ENCODE measurements around the gene PHAF1. TPM values are rescaled to one million over a fixed set of nuclear protein-coding genes. Genes with fewer than 3 reads are reported as not detected.

Gene PHAF1
- total RNA-seq, 1 donor from 2014 or later = 24.6 TPM

- Histone ChIP-seq H3K27me3 (ENCODE audit: control insufficient read depth, insufficient read depth, low read length) (peaks cover 6% of the 10 kb centered on the region), H3K36me3 (ENCODE audit: control insufficient read depth, insufficient read depth, low read length) (no peaks in the 10 kb centered on the region), H3K4me3 (ENCODE audit: low read depth, low read length) (peak overlapping the region; percentile 63)
- TF ChIP-seq, protein P1, sequence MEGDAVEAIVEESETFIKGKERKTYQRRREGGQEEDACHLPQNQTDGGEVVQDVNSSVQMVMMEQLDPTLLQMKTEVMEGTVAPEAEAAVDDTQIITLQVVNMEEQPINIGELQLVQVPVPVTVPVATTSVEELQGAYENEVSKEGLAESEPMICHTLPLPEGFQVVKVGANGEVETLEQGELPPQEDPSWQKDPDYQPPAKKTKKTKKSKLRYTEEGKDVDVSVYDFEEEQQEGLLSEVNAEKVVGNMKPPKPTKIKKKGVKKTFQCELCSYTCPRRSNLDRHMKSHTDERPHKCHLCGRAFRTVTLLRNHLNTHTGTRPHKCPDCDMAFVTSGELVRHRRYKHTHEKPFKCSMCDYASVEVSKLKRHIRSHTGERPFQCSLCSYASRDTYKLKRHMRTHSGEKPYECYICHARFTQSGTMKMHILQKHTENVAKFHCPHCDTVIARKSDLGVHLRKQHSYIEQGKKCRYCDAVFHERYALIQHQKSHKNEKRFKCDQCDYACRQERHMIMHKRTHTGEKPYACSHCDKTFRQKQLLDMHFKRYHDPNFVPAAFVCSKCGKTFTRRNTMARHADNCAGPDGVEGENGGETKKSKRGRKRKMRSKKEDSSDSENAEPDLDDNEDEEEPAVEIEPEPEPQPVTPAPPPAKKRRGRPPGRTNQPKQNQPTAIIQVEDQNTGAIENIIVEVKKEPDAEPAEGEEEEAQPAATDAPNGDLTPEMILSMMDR (IDR thresholded peaks at IDR 0.05; ENCODE audit: insufficient read depth, low read length, poor library complexity, severe bottlenecking) = no peak
- DNase-seq (ENCODE audit: low read depth) = no peak
These were observed 74.8 kb downstream of the PHAF1 start for GRCh38 chr16:67184453-67184994.

DNA sequence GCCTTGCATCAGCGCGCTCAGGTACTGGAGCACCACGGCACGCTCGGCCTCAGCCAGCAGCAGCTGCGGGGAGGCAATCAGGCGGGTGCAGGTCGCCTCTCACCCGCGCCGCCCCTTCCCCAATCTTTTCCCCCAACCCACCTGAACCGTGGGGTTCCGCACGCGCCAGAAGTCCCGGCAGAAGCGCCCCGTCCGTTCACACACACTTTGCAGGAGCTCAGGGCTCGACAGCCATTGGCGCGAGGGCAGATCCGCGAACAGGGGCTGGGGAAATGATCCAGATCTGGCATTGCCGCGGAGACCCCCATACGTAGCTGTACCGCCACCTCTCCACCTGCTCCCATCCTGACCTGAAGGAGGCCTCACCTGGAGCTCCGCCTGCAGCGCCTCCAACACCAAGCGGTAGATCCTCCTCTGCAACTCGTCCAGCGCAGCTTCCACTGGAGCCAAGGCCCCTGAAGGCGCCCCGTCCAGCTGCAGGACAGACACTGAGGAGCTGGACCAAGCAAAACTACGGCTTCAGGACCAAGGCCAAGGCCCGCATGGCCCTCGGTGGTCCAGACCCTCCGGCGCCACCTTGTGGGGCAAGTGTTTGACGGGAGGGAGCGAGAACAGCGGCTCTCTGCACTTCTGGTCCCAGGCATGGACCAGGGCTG is 75.4 kb downstream of the PHAF1 start:
- H3K27me3 ChIP-seq (ENCODE audit: control insufficient read depth, insufficient read depth, low read length) = peaks cover 6% of the 10 kb centered on the region
- H3K4me3 ChIP-seq (ENCODE audit: low read depth, low read length) = no peak overlapping the region
- no peaks in the 10 kb centered on the region for H3K36me3 ChIP-seq (ENCODE audit: control insufficient read depth, insufficient read depth, low read length)
- DNase-seq (ENCODE audit: low read depth) = no peak
- TF ChIP-seq, protein P1 (IDR thresholded peaks at IDR 0.05; ENCODE audit: insufficient read depth, low read length, poor library complexity, severe bottlenecking) = peak; percentile 95

GRCh38 chr16:67185651-67186134 is 76.0 kb downstream of the PHAF1 start:
- Histone ChIP-seq H3K4me3 (ENCODE audit: low read depth, low read length) (no peak overlapping the region), H3K27me3 (ENCODE audit: control insufficient read depth, insufficient read depth, low read length) (peaks cover 6% of the 10 kb centered on the region)

DNA sequence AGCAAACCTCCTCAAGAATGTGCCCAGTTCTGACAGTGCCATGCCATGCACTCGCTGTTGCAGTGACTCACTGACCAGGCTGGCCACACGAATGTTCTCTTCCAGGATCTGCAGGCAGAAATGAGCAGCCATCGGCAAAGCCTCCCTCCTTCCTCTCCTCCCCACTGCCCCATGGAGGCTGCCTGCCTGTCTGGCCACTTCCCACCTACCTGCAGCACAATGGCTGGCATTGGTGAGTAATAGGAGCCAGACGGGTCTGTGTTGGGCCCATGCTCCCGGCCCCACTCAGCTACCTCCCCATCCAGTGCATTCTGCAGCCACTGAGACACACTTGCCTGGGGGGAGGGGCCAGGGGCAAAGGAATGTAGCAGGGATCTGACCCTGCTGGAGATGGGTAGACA is 76.8 kb downstream of the PHAF1 start:
- H3K4me3 ChIP-seq (ENCODE audit: low read depth, low read length) = no peak overlapping the region
- no peaks in the 10 kb centered on the region for H3K36me3 ChIP-seq (ENCODE audit: control insufficient read depth, insufficient read depth, low read length)
- DNase-seq (ENCODE audit: low read depth) = no peak
- H3K27me3 ChIP-seq (ENCODE audit: control insufficient read depth, insufficient read depth, low read length) = peaks cover 6% of the 10 kb centered on the region
- TF ChIP-seq, protein P1 (IDR thresholded peaks at IDR 0.05; ENCODE audit: insufficient read depth, low read length, poor library complexity, severe bottlenecking) = no peak

More at GRCh38 chr16:67185651-67186134, 76.0 kb downstream of the PHAF1 start:
- no peak for DNase-seq (ENCODE audit: low read depth)
- H3K36me3 ChIP-seq (ENCODE audit: control insufficient read depth, insufficient read depth, low read length) = no peaks in the 10 kb centered on the region
- TF ChIP-seq, protein P1 (IDR thresholded peaks at IDR 0.05; ENCODE audit: insufficient read depth, low read length, poor library complexity, severe bottlenecking) = no peak

GRCh38 chr16:67187175-67187890 is 77.6 kb downstream of the PHAF1 start:
- H3K4me3 ChIP-seq (ENCODE audit: low read depth, low read length) = no peak overlapping the region
- no peaks in the 10 kb centered on the region for H3K36me3 ChIP-seq (ENCODE audit: control insufficient read depth, insufficient read depth, low read length)
- TF ChIP-seq, protein P1 (IDR thresholded peaks at IDR 0.05; ENCODE audit: insufficient read depth, low read length, poor library complexity, severe bottlenecking) = no peak
- DNase-seq (ENCODE audit: low read depth) = no peak
- peaks cover 6% of the 10 kb centered on the region for H3K27me3 ChIP-seq (ENCODE audit: control insufficient read depth, insufficient read depth, low read length)

All from kidney epithelial cell (primary cell).